ENCODE results near the gene PRMT5.

The PRMT5 gene

GRCh38 chr14:22875003-22875747, 54.0 kb downstream of the PRMT5 start:
- no peak for DNase-seq (ENCODE audit: low read depth)

- no peak for DNase-seq (ENCODE audit: low read depth)
These were observed 56.2 kb downstream of the PRMT5 start for GRCh38 chr14:22872833-22873520.

- DNase-seq (ENCODE audit: low read depth) = peak; percentile 50
These were observed 56.9 kb downstream of the PRMT5 start for GRCh38 chr14:22872033-22872832.

- peak; percentile 65 for DNase-seq (ENCODE audit: low read depth)
These were observed 57.7 kb downstream of the PRMT5 start, which contains the start of gene LRP10 for GRCh38 chr14:22871224-22872032. TSS of gene LRP10 (plus strand) at chr14:22871740. CDS start at chr14:22872304, 564 bp downstream.

GRCh38 chr14:22870811-22871223, 58.4 kb downstream of the PRMT5 start:
- DNase-seq (ENCODE audit: low read depth) = no peak
